HG03442 (cell line): ENCODE results near the gene DYRK1B.

ENCODE experiments used
- ATAC-seq: cut with Tn5 transposase; IDR thresholded peaks from one replicate; pipeline ENCODE4 v1.9.1; 2021; ENCODE audit warnings: mild to moderate bottlenecking, moderate library complexity; ENCODE audit not compliant: unreplicated experiment

DYRK1B gene

GRCh38 chr19:39864118-39864517 is 30.2 kb upstream of the DYRK1B start:
- no peak for ATAC-seq

GRCh38 chr19:39858541-39858940 is 24.6 kb upstream of the DYRK1B start:
- ATAC-seq = no peak

- no peak for ATAC-seq
Measured at GRCh38 chr19:39852882-39853281, 18.9 kb upstream of the DYRK1B start.

GRCh38 chr19:39850892-39851291 is 16.9 kb upstream of the DYRK1B start:
- ATAC-seq = no peak

DNA sequence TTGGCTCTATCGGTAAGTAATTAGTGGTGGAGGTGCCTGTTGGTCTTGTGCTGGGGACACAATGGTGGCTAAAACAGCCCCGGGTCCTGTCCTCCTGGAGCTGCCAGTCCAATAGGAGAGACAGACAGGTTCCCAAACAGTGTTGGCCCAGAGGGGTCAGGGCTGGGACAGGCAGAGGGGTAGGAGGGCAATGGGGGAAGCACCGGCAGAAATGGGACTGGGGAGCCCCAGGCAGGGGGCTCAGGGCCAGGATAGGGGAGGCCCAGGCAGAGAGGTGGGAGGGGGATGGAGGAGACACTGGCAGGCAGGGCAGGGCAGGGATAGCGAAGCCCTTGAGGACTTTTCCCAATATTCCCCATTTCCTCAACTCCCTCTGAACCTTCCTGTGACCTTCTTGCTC is 14.4 kb upstream of the DYRK1B start:
- no peak for ATAC-seq

DNA sequence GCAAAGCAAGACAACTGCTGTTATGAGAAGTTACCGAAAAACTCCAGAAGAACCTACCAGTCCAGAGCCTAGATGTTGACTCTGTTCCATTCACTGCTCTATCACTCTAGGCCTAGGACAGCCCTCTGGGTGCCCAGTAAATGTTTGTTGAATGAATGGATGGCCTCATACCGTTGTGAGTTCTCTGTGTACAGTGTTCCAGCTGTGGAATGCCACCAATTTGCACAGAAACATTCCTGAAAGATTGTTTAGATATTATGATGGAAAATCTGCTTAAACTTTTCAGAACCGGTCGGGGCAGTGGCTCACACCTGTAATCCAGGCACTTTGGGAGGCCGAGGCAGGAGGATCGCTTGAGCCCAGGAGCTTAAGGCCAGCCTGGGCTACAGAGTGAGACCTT is 13.6 kb upstream of the DYRK1B start:
- no peak for ATAC-seq

- ATAC-seq = no peak
Measured at GRCh38 chr19:39846678-39847486, 12.9 kb upstream of the DYRK1B start.

DNA sequence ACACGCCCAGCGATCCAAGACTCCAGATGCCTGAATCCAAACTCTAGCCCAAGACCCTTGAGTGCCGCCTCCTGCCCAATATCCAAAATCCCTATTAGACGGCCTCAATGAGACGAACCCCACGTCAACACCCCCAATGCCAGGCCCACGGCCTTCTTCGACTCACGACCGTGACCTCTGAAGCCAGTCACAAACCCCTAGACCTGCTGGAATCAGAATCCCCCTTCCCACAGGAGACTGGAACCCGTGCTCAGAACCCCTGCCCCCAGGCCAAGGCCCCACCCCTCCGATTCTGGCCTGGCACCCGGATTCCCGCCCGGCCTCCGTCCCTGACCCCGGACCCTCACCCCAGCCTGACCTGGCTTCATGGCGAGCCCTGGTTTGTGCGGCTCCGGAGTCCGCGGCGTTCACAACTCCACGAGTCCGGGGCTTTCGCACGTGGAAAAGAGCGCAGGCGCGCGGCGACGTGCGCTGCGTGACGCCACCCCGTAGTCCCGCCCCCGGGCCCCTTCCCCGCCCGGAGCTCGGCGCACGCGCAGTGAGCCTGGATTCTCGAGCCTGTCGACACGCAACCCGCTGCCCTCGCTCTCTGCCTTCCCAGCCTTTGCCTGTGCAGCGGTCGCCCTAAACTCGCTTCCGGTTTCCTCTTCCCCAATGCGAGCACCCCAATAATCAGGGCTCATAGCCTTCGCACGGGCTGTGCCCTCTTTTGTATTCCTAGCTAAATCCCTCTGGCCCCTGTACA is 12.1 kb upstream of the DYRK1B start, which contains the start of gene FBL:
FBL (minus strand) TSS at position 447 of the 745 bp plus-strand sequence; CDS start at position 368, 79 bp downstream.
- peak; percentile 84 for ATAC-seq

- ATAC-seq = no peak
Measured at GRCh38 chr19:39845584-39845932, 11.6 kb upstream of the DYRK1B start.

GRCh38 chr19:39845172-39845571 is 11.2 kb upstream of the DYRK1B start:
- no peak for ATAC-seq

DNA sequence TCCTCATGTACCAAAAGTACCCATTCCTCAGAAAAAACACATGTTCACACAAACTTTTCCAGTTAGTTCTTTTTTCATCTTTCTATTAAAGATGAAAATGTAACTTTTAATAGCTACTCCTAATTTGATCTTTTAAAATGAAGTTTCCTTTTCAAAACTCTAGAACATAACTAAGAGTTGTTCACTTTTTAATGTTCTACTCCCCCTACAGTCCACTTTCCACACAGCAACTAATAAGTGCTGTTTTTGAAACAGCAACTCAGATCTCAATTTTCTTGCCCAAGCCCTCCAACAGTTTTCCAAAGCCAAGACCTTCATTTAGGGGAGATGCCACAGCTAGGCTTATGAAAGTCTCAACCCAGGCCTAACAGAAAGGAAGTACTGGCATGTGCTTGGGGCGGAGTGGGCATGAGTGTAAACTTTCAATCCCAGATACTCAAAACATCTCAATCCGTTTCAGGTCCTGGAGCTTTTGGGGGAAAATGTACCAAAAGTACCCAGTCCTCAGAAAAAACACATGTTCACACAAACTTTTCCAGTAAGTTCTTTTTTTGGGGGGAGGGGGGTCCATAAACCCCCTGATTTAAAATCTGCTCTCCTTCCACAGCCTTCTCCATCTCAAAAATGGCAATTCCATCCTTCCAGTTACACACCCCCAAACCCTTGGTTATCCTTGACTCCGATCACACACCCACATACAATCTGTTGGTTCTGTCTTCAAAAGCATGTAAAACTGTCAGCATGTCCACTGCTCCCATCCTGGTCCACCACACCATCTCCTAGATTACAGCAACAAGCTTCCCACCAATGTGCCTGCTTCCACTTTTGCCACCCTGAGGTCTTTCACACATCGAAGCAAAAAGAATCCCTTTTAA is 10.2 kb upstream of the DYRK1B start:
- no peak for ATAC-seq

DNA sequence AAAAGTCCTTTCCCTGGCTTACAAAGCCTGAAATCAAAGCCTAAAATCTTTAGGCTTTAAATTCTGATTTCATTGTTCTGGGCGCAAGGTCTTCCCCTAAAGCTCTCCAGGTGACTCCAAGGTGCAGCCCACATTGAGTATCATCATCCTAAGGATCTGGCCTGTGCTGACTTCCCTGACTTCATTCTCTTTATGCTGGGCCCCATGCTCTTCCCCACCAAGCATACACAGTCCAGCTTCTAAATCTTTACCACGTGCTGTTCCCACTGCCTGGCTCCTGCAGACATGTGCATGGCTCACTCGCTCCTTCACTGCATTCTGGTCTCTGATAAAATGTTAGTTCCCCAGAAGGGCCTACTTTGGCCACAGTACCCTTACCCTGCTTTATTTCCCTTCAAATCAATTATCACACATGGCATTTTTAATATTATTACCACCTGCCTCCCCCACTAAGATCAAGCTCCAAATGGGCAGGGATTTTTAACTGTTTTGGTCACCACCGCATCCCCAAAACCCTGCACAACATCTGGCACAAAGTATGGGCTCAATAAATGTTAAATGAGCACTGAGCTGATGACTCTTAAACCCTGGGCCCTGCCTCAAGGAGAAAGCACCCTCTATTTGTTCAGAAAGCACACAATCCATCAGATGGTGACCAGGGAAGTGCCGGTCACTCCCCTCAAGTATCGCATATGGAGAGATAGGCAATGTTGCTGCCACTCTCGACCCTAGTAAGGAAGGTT is 8.9 kb upstream of the DYRK1B start:
- no peak for ATAC-seq

- no peak for ATAC-seq
Measured at GRCh38 chr19:39841041-39841440, 7.1 kb upstream of the DYRK1B start.

DNA sequence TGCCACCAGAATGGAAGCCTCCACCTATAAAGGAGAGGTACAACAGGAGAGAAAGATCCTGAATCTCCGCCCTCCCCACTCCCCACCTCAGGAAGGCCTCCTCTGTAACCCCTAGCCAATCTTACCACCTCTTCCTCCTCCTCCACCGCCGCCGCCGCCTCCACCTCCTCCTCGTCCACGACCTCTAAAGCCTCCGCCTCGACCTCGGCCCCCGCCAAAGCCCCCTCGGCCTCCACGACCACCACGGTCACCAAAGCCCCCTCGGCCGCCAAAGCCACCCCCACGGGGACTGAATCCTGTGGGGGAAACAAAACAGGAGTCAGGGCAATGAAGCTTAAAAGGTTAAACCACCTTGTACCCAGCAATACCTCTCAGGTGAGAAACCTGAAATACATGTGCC is 6.5 kb upstream of the DYRK1B start:
- no peak for ATAC-seq

- no peak for ATAC-seq
Measured at GRCh38 chr19:39839678-39840327, 5.8 kb upstream of the DYRK1B start.

DNA sequence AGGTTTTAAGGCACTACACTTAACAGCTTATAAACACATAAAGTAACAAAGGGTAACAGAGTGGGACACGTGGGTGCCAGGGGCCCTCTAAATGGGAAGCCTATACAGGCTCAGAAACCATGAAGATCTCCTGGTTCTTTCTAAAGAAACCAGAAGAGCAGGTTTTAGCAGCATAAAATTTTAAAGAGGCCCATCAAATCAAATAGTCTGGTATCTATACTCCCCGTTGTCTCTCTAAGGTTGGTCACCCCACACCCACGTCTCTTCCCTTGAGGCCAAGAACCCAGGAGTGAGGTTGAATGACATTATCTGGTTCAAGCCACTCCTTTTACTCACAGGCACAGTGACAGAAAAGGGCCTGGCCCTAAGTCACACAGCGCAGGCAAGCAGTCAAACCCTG is 4.6 kb upstream of the DYRK1B start:
- no peak for ATAC-seq

DNA sequence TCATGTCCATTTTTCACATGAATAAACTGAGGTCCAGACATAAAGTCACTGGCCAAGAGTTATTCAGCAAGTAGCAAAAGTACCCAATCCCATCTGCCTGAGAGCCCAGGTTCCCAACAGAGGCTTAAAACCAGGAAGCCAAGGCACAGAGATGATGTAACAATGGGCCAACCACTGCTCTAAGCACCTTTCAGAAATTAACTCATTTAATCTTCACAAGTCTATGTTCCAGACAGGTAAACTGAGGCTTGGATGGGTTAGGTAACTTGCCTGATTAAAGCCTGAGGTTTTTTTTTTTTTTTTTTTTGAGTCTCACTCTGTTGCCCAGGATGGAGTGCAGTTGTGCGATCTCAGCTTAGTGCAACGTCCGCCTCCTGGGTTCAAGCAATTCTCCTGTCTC is 4.0 kb upstream of the DYRK1B start:
- ATAC-seq = no peak

GRCh38 chr19:39834287-39834841 is 402 bp upstream of the DYRK1B start:
- no peak for ATAC-seq

GRCh38 chr19:39833160-39833463 is 850 bp downstream of the DYRK1B start:
- ATAC-seq = peak; percentile 6
